Measurements from ENCODE around the gene ZNF853.

Gene ZNF853

GRCh38 chr7:6636741-6637543, 21.5 kb downstream of the ZNF853 start, which contains the start of gene ZNF316:
Gene ZNF316, plus strand, starts transcription at chr7:6637318. Its CDS starts 5,092 bp downstream, at chr7:6642410.
- DNase-seq = peak; percentile 78
- ATAC-seq = peak; percentile 47

GRCh38 chr7:6637544-6638229, 22.3 kb downstream of the ZNF853 start:
- ATAC-seq = peak; percentile 75
- peak; percentile 75 for DNase-seq

GRCh38 chr7:6639032-6639431, 23.6 kb downstream of the ZNF853 start:
- DNase-seq (no peak), ATAC-seq (no peak)

- ATAC-seq (no peak), DNase-seq (no peak)
Observed at GRCh38 chr7:6639627-6640026, 24.2 kb downstream of the ZNF853 start.

- ATAC-seq (peak; percentile 15), DNase-seq (peak; percentile 54)
Observed at GRCh38 chr7:6640246-6640721, 24.9 kb downstream of the ZNF853 start.

GRCh38 chr7:6641305-6642035, 26.1 kb downstream of the ZNF853 start:
- DNase-seq = no peak
- no peak for ATAC-seq

- ATAC-seq (no peak), DNase-seq (no peak)
Observed at GRCh38 chr7:6642239-6642839, 26.9 kb downstream of the ZNF853 start.

- ATAC-seq (no peak), DNase-seq (no peak)
Observed at GRCh38 chr7:6642861-6643640, 27.6 kb downstream of the ZNF853 start.

- no peak for ATAC-seq
Observed at GRCh38 chr7:6643915-6644625, 28.7 kb downstream of the ZNF853 start.

GRCh38 chr7:6644728-6645127, 29.3 kb downstream of the ZNF853 start:
- ATAC-seq (no peak), DNase-seq (no peak)

More at GRCh38 chr7:6643915-6644625, 28.7 kb downstream of the ZNF853 start:
- no peak for DNase-seq

GRCh38 chr7:6646465-6646864, 31.1 kb downstream of the ZNF853 start:
- DNase-seq (no peak), ATAC-seq (no peak)

- ATAC-seq (no peak), DNase-seq (no peak)
Observed at GRCh38 chr7:6647080-6647479, 31.7 kb downstream of the ZNF853 start.

- DNase-seq = no peak
- no peak for ATAC-seq
Observed at GRCh38 chr7:6647541-6647940, 32.1 kb downstream of the ZNF853 start.

GRCh38 chr7:6648066-6648814, 32.8 kb downstream of the ZNF853 start:
- ATAC-seq (no peak), DNase-seq (no peak)

- DNase-seq = no peak
- no peak for ATAC-seq
Observed at GRCh38 chr7:6648815-6649104, 33.4 kb downstream of the ZNF853 start.

- DNase-seq (no peak), ATAC-seq (no peak)
Observed at GRCh38 chr7:6649241-6649961, 34.0 kb downstream of the ZNF853 start.

- DNase-seq (no peak), ATAC-seq (no peak)
Observed at GRCh38 chr7:6650086-6650485, 34.7 kb downstream of the ZNF853 start.

GRCh38 chr7:6650521-6651011, 35.2 kb downstream of the ZNF853 start:
- no peak for DNase-seq
- ATAC-seq = no peak

- no peak for DNase-seq
- no peak for ATAC-seq
Observed at GRCh38 chr7:6651851-6652445, 36.5 kb downstream of the ZNF853 start.
